ENCODE measurements around the gene P2RY11.

DNA sequence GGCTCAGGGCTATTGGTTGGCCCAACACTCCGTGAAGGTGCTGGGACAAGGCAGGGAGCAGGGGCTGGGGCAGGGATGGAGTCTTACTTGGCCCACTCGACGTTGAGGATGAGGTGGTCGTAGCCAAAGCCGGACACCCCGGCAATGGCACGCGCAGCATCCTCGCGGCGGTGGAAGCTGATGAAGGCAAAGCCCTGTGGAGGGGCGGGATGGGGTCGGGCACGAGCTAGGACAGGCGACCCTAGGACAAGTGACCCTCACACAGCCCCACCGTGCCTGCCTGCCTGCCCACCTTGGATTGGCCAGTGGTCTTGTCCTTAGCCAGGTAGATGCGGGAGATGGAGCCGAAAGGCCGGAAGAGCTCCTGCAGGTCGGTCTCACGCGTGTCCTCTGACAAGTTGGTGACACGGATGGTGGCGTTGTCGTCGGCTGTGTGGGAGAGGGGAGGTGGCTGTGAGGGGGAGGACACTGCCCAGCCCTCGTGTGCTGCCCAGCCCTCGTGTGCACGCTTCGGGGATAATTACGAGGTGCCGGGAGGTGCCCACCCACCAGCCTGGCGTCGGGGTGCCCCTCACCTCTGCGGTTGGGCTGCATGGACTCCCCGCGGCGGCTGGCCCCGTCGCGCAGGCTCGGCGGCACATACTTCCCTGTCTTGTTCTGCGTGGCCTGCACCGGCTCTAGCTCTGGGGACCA, 4.0 kb downstream of the P2RY11 start:
- TF ChIP-seq POLR2A (IDR thresholded peaks at IDR 0.05; ENCODE audit: low read length) (no peak), GATA1 (IDR thresholded peaks at IDR 0.05; ENCODE audit: low read depth, low read length) (no peak)

Data from erythroblast (primary cell).